ENCODE results near the gene MAGEA3.
"Not testable (repeated sequence)": the region's sequence is repeated elsewhere in the genome, so short reads cannot be mapped to it uniquely, and the experiment has no call there.

The MAGEA3 gene

DNA sequence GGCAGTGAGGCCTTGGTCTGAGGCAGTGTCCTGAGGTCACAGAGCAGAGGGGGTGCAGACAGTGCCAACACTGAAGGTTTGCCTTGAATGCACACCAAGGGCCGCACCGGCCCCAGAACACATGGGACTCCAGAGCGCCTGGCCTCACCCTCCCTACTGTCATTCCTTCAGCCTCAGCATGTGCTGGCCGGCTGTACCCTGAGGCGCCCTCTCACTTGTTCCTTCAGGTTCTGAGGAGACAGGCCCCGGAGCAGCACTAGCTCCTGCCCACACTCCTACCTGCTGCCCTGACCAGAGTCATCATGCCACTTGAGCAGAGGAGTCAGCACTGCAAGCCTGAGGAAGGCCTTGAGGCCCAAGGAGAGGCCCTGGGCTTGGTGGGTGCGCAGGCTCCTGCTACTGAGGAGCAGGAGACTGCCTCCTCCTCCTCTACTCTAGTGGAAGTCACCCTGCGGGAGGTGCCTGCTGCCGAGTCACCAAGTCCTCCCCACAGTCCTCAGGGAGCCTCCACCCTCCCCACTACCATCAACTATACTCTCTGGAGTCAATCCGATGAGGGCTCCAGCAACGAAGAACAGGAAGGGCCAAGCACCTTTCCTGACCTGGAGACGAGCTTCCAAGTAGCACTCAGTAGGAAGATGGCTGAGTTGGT lies 37.4 kb downstream of the MAGEA3 start:
- DNase-seq = no peak

DNA sequence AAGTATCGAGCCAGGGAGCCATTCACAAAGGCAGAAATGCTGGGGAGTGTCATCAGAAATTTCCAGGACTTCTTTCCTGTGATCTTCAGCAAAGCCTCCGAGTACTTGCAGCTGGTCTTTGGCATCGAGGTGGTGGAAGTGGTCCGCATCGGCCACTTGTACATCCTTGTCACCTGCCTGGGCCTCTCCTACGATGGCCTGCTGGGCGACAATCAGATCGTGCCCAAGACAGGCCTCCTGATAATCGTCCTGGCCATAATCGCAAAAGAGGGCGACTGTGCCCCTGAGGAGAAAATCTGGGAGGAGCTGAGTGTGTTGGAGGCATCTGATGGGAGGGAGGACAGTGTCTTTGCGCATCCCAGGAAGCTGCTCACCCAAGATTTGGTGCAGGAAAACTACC lies 37.9 kb downstream of the MAGEA3 start:
- DNase-seq = not testable (repeated sequence)

GRCh38 chrX:152738560-152738959 lies 40.0 kb downstream of the MAGEA3 start:
- no peak for DNase-seq
